Activated T-helper 1 cell treated with anti-CD3 and anti-CD28 coated beads, Interleukin-12 subunit alpha, Interleukin-12 subunit beta, Interleukin-2, Interleukin-4 antibody, amounts not matched to agents 30 ng/mL and 10 ng/mL and 1 ng/mL, durations not matched to agents 14 hours and 24 hours and 36 hours (primary cell): ENCODE measurements around the gene IQGAP3. TPM values are rescaled to one million over a fixed set of nuclear protein-coding genes. Genes with fewer than 3 reads are reported as not detected.

Experiments used
- DNase-seq: peaks from one replicate; pipeline ENCODE4 v3.0.0; 2021; ENCODE audit warnings: low spot score
- H3K27ac Mint-ChIP-seq: one replicate; pipeline ENCODE4 v1.8.0; 2021; ENCODE audit warnings: mild to moderate bottlenecking, mixed read lengths
- H3K27me3 Mint-ChIP-seq: one replicate; pipeline ENCODE4 v1.8.0; 2022; ENCODE audit warnings: mild to moderate bottlenecking, moderate library complexity, mixed read lengths; ENCODE audit not compliant: insufficient read depth
- H3K36me3 Mint-ChIP-seq: one replicate; pipeline ENCODE4 v1.8.0; 2021; ENCODE audit warnings: low read depth, mixed read lengths
- H3K4me1 Mint-ChIP-seq: one replicate; pipeline ENCODE4 v1.8.0; 2021; ENCODE audit warnings: low read depth, mixed read lengths
- H3K4me3 Mint-ChIP-seq: one replicate; pipeline ENCODE4 v1.8.0; 2021; ENCODE audit warnings: mild to moderate bottlenecking, moderate library complexity, mixed read lengths
- H3K9me3 Mint-ChIP-seq: one replicate; pipeline ENCODE4 v1.8.0; 2021; ENCODE audit warnings: mixed read lengths
- intact Hi-C: fragments of 100-400 bp; cut with micrococcal nuclease; formaldehyde crosslinking; loops from one replicate; pipeline ENCODE4 v1.15.1; 2024
- total RNA-seq: library from RNA; stranded (reverse); gene quantifications from 2 replicates; pipeline ENCODE4 v1.2.3, GENCODE V29; 2022

Gene IQGAP3
- total RNA-seq, 1 donor from 2014 or later: 11.2 TPM

DNA sequence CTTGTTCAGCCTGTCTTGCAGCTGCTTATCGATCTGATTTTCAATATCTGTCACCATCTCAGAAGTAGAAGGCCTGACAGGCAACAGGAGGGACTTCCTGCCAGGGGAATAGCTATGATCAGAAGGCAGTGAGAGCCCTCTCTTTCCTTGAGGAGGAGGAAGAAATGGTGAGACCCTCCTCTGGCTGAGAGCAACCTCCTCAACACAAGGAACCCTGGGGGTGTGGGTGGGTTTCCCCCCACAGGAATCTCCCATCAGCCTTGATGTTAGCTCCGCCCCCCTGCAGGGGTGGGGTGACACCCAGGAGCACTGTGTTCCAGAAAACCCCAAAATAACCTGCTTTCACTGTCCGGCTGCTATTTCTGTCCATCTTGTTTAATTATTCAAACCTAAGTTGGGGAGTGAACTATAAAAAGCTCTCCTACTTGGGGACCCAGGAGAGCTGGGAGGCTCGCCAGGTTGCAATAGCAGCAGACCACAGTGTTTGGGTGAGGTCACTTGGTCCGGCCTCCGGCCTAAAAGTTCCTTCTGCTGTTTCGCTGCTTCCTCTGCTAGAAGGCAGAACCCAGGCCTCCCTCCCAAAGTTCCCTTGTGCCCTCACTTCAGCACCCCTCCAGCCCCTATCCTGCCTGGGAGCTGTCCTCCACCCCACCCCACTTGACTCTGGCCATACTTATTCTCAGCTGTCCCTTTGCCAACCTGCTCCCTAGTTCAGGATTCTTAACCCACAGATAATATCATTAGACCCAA is 64.0 kb downstream of the IQGAP3 start:
- Mint-ChIP-seq H3K27me3 (no peaks in the 10 kb centered on the region), H3K4me1 (peaks cover 56% of the 10 kb centered on the region), H3K4me3 (peak overlapping the region; percentile 78), H3K27ac (peak overlapping the region; percentile 75), H3K36me3 (peaks cover 4% of the 10 kb centered on the region), H3K9me3 (no peaks in the 10 kb centered on the region)
- DNase-seq: no peak
- intact Hi-C loops: loop anchor here (5.0 to 10.0 kb wide), 3 partner anchors 64 to 654 kb away; partner anchors contain the start of genes GON4L, IQGAP3, LAMTOR2 and SYT11

DNA sequence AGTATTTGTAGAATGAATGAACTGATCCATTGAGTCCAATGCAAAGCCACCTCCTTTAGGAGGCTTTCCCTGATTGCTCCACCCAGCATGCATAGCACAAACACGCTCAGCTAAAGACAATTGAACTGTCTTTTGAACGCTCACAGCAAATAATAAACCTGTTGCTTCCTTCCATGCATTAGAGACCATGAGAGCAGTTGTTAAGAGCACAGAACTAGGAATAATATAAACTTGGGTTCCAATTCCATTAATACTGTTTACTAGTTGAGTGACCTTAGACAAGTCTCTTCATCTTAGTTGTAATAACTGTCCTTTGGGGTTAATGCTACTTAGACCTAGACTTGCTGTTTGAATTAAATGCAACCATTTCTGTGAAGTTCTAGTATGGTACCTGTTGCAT is 65.9 kb downstream of the IQGAP3 start:
- H3K4me1 Mint-ChIP-seq: peaks cover 71% of the 10 kb centered on the region
- DNase-seq: no peak
- H3K36me3 Mint-ChIP-seq: peaks cover 4% of the 10 kb centered on the region
- peak overlapping the region; percentile 81 for H3K4me3 Mint-ChIP-seq
- H3K27ac Mint-ChIP-seq: peak overlapping the region; percentile 9
- intact Hi-C loops: loop anchor here (5.0 to 10.0 kb wide), 3 partner anchors 66 to 652 kb away; partner anchors contain the start of genes GON4L, IQGAP3, LAMTOR2 and SYT11
- H3K9me3 Mint-ChIP-seq: no peaks in the 10 kb centered on the region
- H3K27me3 Mint-ChIP-seq: no peaks in the 10 kb centered on the region

DNA sequence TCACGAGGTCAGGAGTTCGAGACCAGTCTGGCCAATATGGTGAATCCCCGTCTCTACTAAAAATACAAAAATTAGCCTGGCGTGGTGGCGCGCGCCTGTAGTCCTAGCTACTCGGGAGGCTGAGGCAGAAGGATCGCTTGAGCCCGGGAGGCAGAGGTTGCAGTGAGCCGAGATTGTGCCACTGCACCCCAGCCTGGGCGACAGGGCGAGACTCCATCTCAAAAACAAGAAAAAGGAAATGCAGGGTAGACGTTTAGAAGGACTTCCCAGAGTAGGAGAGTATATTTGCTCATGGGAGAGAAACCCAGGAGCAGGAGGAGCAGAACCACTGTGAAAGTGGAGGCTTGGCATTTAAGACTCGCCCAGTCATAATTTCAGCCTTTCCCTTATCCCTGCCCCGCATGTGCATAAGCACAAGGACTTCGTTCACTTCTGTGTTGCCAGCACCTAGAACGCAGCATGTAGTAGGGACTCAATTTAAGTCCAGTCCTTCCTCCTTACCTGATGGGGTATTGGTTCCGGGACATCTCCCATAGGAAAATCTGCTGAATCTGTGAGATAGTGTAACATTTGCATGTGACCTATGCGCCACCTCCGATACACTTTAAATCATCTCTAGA is 66.6 kb downstream of the IQGAP3 start:
- H3K4me1 Mint-ChIP-seq: peaks cover 72% of the 10 kb centered on the region
- no peak for DNase-seq
- H3K36me3 Mint-ChIP-seq: peaks cover 4% of the 10 kb centered on the region
- no peaks in the 10 kb centered on the region for H3K9me3 Mint-ChIP-seq
- peak overlapping the region; percentile 81 for H3K4me3 Mint-ChIP-seq
- no peaks in the 10 kb centered on the region for H3K27me3 Mint-ChIP-seq
- intact Hi-C loops: loop anchor here (2.0 to 10.0 kb wide), 4 partner anchors 67 to 651 kb away; partner anchors contain the start of genes GON4L, GPATCH4, IQGAP3 and LAMTOR2
- peak overlapping the region; percentile 96 for H3K27ac Mint-ChIP-seq

DNA sequence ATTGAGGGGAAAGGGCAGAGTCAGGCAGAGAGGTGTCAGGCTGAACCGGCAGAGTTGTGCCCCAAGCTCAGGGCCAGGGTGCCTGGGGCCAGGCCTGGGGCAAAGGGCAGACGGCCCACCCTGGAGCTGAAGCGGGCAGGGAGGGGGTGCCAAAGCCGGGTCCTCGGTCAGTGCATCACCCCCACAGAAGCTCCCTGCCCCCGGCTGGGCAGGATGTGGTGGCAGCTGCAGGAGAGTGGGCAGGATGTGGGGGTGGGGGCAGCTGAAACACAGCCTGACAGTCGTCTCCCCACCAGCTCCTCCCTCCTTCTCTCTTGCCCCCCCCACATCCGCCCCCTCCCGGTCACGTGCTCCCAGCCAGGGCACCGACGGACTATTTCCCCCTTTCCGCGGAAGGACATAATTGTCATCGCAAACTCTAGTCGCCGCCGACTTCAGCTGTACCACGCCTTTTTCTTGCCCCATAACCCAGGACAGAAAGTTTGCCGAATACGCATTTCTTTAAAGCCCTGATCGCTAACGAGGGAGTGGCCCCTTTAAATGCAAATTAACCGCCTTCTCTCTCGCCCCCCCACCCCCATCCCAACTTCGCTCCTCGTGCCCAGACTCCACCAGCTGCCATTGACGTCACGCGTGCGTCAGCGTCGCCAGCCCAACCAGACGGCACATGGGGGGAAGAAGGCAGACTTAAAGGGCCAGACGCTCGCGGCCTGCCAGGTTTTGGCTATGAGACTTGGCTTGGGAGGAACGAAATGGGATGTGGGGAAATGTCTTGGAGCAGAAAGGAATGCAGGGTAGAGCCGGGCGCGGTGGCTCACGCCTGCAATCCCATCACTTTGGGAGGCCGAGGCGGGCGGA is 67.3 kb downstream of the IQGAP3 start:
- no peaks in the 10 kb centered on the region for H3K27me3 Mint-ChIP-seq
- intact Hi-C loops: loop anchor here (2.0 to 10.0 kb wide), 8 partner anchors 67 to 650 kb away; partner anchors contain the start of genes GON4L, GPATCH4, IQGAP3 and ISG20L2
- H3K27ac Mint-ChIP-seq: peak overlapping the region; percentile 96
- no peaks in the 10 kb centered on the region for H3K9me3 Mint-ChIP-seq
- DNase-seq: peak; percentile 93
- peaks cover 72% of the 10 kb centered on the region for H3K4me1 Mint-ChIP-seq
- peak overlapping the region; percentile 81 for H3K4me3 Mint-ChIP-seq
- peaks cover 4% of the 10 kb centered on the region for H3K36me3 Mint-ChIP-seq

DNA sequence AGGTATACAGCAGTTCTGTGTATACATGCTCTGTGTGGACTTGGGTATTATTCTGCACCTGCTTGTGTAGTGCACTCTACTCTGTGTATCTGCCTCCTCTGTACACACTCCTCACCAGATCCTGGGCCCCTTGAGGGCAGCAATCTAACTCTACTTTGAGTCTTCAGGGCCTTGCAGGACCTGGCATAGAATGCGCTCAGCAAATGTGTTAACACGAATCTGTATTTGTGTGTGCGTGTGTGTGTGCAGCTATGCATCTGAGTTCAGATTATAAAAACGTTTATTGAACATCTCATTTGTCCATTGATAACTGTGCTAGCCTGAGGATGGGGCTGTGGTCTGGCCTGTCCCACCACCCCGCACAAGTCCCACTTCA is 67.9 kb downstream of the IQGAP3 start:
- H3K9me3 Mint-ChIP-seq: no peaks in the 10 kb centered on the region
- intact Hi-C loops: loop anchor here (2.0 to 10.0 kb wide), 7 partner anchors 96 to 650 kb away; partner anchors contain the start of genes GON4L, GPATCH4, ISG20L2 and LAMTOR2
- DNase-seq: no peak
- peak overlapping the region; percentile 78 for H3K4me3 Mint-ChIP-seq
- H3K4me1 Mint-ChIP-seq: peaks cover 72% of the 10 kb centered on the region
- H3K36me3 Mint-ChIP-seq: peaks cover 4% of the 10 kb centered on the region
- no peaks in the 10 kb centered on the region for H3K27me3 Mint-ChIP-seq
- peak overlapping the region; percentile 96 for H3K27ac Mint-ChIP-seq

DNA sequence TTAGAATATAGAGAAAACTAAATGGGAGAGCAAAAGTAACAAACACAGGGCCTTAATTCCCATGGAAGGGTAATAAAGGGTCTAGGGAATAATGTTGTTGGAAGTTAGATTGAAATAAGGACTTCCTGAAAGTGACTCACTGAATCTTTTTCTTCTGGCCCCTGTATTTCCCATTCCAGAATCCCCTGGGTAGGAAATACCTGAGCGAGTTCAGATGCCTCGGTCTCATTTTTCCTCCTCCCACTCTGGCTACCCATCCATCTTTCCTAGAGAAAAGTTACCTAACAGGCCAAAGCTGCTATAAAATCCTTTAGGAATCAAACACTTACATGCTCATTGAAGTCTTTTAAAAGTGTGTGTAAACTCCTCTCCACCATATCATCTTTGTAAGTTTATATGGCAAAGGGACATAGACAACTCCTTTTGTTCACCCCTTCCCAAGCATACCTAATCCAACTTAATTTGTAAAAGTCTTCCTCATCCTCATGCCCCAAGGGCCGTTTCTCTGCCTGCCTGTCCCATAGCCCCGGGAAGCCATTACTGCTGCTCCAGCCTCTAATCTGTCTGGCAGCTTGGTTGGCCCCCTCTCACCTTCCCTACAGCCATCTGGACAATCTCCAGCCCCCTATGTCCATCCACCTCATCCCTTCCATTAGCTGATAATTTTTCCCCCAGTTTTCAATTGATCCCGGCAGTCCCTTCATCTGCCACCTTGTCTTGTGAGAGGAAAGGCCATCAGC is 68.5 kb downstream of the IQGAP3 start:
- H3K4me3 Mint-ChIP-seq: peak overlapping the region; percentile 78
- peak overlapping the region; percentile 96 for H3K27ac Mint-ChIP-seq
- intact Hi-C loops: loop anchor here (2.0 to 10.0 kb wide), 7 partner anchors 97 to 649 kb away; partner anchors contain the start of genes GON4L, GPATCH4, ISG20L2 and LAMTOR2
- no peaks in the 10 kb centered on the region for H3K9me3 Mint-ChIP-seq
- peaks cover 4% of the 10 kb centered on the region for H3K36me3 Mint-ChIP-seq
- H3K27me3 Mint-ChIP-seq: no peaks in the 10 kb centered on the region
- peaks cover 71% of the 10 kb centered on the region for H3K4me1 Mint-ChIP-seq
- no peak for DNase-seq

DNA sequence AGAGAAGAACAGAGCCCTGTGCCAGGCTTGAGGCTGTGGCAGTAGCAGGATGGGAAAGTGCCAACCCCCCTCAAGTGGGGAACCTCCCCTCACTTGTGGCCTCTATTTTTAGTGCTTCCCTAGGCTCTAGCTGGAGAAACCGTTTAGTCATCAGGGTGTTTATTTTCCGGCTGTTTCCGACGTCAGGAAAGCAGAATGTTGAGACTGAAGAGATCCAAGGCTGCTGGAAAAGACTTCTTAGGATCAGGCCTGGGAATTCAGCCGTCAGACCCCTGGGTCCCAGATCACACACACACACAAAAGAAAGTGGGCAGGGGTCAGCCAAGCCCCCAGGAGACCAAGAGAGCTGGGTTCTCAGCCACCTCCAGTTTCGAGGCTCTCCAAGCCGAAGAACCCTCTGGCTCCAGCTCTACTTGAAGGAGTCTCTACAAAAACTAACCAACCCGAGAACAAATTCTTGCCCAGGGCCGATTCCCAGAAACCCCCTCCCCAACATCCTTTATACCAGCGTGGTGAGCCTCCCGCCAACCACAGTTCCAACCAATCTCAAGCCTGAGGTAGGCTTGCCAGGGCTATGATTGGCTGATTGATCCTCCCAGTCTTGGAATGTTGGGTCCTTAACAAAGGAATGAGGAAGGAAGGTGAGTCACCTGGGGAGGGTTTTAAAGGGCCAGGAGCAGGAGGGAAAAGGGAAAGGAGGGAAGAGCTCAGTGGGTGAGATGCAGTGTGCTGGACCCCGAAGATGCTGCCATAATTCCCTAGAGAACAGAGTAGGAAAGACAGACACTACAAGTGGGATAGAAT is 69.3 kb downstream of the IQGAP3 start:
- Mint-ChIP-seq H3K9me3 (no peaks in the 10 kb centered on the region), H3K36me3 (peaks cover 6% of the 10 kb centered on the region), H3K27ac (peak overlapping the region; percentile 91), H3K4me3 (peak overlapping the region; percentile 39), H3K27me3 (no peaks in the 10 kb centered on the region), H3K4me1 (peaks cover 71% of the 10 kb centered on the region)
- DNase-seq: no peak
- intact Hi-C loops: loop anchor here (5.0 to 10.0 kb wide), 6 partner anchors 224 to 648 kb away; partner anchors contain the start of genes GON4L, ISG20L2, LAMTOR2 and METTL25B

DNA sequence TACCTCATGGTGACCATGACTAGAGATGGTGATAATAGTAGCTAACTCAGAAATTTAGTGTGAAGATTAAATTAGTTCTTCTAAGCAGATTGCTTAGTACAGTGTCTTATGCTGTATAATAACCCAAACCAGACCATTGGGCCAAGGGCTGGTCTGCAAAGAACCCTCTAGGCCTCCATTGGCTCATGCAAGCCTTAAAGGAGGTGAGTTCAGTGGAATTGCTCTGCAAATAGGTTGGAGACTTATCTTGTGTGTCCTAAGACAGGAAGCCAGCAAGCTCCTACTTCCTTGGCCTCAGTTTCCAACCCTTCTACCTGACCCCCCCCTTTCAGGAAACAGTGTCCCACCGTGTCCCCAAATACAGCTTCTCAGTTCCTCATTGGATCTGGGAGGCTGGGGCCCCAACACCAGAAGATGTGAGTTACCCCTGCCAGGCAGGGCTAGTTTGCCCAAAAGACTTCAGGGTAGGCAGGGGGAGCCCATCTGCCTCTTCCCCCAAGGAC is 69.9 kb downstream of the IQGAP3 start:
- DNase-seq: no peak
- Mint-ChIP-seq H3K27me3 (no peaks in the 10 kb centered on the region), H3K27ac (peak overlapping the region; percentile 91), H3K4me1 (peaks cover 72% of the 10 kb centered on the region), H3K36me3 (peaks cover 6% of the 10 kb centered on the region), H3K4me3 (peak overlapping the region; percentile 83), H3K9me3 (no peaks in the 10 kb centered on the region)
- intact Hi-C loops: loop anchor here (5.0 to 10.0 kb wide), 6 partner anchors 225 to 648 kb away; partner anchors contain the start of genes GON4L, ISG20L2, LAMTOR2 and METTL25B

DNA sequence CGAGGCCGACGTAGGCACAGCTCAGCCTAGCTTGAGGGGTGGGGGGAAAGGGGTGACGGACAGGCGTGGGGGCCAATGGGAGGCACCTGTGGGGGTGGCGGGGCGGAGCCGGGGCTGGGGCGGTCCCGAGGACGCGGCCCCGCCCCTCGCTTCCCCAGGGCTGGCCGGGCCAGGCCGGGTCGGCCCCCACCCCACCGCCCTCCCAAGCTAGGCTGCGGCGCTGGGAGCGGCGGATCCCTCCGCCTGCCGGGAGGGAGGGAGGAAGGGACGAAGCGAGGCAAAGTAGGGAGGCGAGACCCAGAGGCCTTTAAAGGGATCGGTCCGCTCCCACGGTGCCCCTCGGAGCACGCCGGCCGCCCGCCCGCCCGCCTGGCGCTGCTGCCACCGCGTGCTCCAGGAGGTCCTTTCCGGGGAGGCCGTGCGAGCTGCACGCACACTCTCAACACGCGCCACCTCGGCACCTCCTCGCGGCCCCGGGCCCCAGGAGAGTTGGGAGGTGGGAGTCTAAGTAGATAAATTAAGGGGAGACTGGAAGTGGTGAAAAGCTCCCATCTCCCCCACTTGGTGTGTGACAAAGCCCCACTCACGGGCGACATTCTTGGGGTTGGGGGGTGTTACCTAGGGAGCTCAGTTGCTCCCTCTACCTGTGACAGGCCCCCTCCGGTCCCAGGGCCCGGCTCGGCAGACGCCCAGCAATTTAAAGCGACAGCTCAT is 71.4 kb downstream of the IQGAP3 start:
- Mint-ChIP-seq H3K4me3 (peak overlapping the region; percentile 90), H3K4me1 (peaks cover 78% of the 10 kb centered on the region), H3K27ac (peak overlapping the region; percentile 91), H3K27me3 (no peaks in the 10 kb centered on the region), H3K9me3 (no peaks in the 10 kb centered on the region), H3K36me3 (peaks cover 17% of the 10 kb centered on the region)
- intact Hi-C loops: loop anchor here (1.0 to 10.0 kb wide), 12 partner anchors 13 to 646 kb away; partner anchors contain the start of genes CCT3, GON4L, ISG20L2 and LAMTOR2
- peak; percentile 87 for DNase-seq

DNA sequence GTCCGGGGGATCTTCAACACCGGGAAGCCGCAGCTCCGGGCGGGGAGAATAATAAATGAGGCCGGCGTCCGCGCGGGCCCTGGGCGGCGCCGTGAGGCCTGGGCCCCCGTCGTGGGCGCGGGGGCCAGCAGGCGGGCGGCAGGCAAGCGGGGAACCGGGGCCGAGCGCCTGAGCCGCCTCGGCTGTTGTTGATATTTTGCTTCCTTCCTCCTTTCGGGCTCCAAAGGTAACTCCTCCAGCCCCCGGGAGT is 71.9 kb downstream of the IQGAP3 start, which contains the start of gene MEF2D:
Gene MEF2D, minus strand, starts transcription at position 233 of the 250 bp plus-strand sequence. CDS start 17,483 bp downstream, outside the sequence.
- no peaks in the 10 kb centered on the region for H3K27me3 Mint-ChIP-seq
- intact Hi-C loops: loop anchor here (1.0 to 10.0 kb wide), 10 partner anchors 12 to 646 kb away; partner anchors contain the start of genes CCT3, GON4L, ISG20L2 and LAMTOR2
- peaks cover 21% of the 10 kb centered on the region for H3K36me3 Mint-ChIP-seq
- peak within 1 kb of the TSS; percentile 91 for H3K27ac Mint-ChIP-seq
- DNase-seq: no peak
- peaks cover 77% of the 10 kb centered on the region for H3K4me1 Mint-ChIP-seq
- H3K4me3 Mint-ChIP-seq: peak within 1 kb of the TSS; percentile 90
- no peaks in the 10 kb centered on the region for H3K9me3 Mint-ChIP-seq
